Measurements from ENCODE around the gene NR3C2.

Gene NR3C2

DNA sequence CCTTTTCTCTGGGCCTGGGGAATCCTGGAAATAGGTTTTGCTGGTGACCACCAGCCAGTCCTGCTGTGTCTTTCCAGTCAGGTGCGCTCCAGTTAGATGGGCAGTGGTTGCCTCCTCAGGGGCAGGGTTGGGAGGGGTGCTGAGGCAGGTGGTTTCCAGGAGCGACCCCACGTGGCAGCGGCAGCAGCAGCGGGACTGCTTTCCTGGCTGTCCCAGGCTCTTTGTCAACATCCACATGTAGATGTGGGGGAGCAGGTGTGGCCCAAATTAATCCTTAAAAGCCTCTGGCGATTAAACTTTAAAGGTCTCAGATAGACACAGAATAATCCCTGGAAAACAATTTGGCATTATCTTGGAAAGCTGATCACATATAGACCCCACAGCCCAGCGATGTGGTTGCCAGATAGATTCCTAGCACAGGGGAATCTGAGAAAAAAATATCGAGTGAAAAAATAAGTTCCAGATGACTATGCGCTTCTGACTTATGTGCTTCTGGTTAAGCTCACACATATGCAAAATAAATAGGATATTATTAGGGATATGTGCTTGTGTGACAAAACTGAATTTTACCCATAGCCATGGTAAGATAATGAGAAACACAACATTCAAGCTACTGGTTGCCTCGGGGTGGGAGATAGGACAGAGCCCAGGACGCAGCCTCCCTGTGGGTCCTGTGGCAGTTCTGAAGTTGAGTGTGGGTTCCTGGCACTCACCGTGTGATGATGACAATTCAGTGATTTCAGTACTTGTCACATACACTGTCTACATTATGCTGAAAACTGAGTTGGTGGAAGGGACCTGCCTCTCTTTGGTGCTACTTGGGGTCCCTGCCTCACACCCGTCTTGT, 373.9 kb downstream of the NR3C2 start:
- DNase-seq: no peak

DNA sequence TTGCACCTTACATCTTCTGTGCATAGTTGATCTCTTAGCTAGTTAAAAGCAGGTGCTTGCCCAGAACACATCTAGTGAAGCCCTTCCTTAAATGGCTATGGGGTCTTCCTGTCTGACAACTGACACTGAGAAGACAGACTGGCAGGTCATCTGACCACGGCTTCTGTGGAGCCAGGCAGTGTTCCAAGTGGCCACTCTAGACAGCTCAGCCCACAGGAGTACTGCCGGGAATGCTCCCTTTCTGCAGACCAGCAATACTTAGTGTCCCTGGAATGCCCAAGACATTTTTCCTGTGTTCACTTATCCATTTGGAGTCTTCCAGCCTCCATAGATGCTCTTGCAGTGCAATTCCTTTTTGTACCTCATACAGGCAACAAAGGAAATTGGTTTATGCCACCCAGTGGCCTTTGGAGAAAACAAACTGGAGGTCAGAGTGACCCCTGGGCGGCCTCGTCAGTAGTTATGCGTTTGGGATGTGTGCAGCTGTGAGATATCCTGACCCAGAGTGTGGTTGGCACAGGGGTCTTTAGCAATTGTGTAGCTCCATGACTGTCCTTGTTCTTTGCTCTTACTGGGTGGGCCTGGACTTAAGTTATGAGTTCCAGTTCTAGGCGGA, 374.8 kb downstream of the NR3C2 start:
- DNase-seq: no peak

DNA sequence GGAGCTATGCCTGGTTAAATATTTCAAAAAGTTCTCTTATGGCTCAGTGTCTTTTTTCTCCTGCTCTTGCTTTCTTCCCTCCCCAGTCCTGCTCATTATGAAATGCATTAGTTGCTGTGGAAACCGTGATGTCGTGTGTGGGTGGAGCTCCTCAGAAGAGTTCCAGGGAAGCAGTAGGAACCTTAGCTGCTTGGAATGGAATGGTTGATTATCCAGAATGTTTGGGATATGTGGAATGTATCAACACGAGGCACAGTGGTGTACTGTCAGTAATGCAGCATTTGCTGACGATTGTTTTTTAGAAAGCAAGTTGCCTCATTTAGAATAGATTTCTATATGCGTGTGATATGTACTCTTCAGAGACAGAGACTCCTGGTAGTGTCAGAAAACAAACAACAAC, 377.1 kb downstream of the NR3C2 start:
- no peak for DNase-seq

DNA sequence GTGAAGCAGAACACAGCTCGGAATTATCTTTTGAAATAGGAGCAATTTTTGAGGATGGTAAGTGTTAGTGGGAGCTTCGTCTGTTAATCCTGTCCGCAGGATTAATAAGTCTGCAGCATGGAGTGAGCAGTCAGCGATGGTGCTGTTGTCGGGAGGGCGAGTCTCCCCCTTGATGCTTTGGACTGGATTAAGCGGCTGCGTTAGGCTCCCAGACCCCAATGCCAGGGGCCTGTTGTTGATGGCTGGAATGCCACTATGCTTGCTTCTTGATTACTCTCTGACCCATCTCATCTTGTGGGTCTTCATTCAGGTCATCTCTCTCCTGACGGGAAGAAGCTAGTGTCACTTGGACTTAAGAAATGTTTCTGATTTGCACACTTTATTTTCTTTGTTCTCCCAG, 377.8 kb downstream of the NR3C2 start:
- DNase-seq: no peak

DNA sequence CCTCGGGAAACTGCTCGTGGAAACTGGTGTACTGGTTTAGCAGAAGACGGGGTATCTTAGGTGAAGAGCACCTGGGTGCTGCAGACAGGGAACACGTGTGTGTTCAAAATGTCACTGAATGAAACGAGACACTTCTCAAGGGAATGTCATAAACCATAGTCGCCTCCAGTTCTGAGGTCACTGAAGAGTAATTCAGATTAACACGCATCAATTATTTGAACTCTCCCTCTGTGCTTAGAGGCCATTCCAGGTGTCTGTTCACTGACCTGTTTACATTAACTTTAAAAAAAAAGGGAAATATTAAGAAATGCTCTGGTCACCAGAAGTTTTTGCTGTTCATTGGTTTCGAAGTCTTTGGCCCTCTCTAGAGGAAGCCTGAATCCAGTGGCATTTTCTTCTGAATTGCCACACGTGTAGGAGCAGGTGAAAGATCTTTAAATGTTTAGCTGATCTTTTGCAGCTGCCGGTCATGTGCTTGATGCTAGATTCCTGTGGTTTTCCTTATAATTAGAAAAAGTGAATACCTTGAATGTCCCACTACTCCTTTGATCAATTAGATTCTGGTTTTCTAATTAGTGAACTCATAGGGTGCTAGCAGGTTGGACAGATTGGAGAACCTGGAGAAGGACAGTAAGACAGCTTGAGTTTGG, 379.8 kb downstream of the NR3C2 start:
- no peak for DNase-seq

DNA sequence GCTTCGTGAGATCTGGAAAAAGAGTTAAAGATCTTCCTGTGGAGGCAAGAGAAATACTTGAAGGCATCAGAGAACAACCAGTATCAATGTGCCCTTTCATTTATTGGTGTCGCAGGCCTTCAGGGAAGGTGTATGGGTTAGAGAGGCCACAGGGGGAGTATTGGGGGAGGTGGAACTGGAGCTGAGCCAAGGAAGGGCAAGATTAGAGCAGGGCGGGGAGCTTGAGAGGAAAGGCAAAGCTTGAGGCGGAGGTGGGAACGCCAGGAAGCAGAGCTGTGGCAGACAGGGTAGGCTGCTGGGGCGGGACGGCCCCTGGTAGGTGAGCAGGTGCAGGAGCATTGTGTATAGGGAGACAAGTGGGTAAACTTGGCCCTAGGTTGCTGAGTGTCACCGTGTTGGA, 380.4 kb downstream of the NR3C2 start:
- no peak for DNase-seq

DNA sequence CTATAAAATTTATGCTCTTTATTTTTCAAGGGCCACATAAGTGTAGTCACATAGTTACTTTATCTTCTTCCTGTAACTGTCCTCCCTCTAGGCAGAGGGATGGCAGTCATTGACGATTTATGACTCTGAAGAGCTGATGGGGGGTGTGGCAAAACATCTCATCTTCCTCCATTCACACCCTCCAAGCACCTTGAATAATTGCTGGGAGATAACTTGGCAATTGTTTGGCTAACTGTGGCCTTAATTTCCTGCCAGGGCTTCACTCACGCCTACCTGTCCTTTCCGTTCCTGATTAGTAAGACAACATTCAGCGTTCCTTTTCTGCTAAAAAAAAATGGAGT, 381.1 kb downstream of the NR3C2 start:
- no peak for DNase-seq

DNA sequence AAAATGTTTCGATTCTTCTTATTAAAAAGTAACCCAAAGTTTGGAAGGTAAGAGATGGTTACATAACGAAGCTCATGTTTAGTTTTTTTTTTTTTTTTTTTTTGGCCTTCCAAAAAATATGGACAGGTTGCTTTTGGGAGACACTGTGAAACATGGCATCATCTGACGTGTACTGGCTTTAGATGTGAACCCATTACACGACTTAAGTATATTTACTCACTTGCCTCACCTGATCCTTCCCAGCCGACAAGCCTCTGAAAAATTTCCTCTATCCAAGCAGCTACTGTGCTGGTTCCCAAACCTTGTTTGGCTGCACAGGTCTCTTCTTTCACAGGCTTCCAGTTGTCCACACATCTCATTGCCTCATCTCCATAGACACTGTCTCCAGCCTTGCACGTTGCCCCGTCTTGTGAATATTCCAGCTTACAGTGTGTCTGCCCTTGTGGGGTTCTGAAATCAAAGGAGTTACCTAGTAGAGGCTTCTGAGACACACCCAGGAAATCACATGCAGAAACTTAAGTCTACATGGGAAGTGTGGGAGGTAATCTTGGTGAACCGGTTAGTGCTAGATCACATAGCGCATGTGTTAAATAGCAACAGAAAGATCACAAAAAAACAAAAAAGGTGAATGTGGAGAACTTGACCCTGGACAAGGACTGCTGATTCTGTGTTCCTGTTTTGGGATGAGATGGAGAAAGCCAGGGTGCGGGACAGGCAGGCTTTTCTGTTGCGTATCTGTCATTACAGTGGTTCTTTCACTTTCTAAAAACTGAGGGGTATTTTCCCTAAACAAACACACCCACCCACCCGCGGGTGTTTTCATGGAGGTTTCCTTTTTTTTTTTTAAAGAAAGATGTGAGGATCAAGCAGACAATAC, 381.7 kb downstream of the NR3C2 start:
- DNase-seq: no peak

DNA sequence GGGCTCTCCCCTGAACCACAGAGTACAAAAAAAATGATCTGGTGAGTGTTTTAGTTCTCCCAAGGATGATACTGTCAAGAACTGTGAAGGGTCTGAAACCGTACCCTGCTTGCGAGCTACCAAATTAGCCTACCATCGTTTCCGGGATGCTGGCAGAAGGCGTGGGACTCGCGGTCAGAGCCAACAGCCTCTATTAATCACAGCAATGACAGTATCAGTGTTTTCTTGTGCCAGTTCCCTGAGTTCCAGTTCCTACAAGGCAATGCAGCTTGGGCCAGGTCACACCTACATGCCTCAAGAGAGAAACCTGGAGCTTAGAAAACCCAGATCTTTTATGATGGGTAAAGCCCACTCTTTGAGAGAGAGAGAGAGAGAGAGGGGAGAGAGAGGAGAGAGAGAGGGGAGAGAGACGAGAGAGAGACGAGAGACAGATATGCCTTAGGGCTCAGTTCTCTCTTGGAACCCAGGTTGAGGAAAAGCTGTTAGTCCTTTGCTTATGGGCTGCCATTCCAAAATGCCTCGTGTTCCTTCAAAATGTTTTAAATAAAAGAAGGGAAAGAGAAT, 382.5 kb downstream of the NR3C2 start:
- no peak for DNase-seq

DNA sequence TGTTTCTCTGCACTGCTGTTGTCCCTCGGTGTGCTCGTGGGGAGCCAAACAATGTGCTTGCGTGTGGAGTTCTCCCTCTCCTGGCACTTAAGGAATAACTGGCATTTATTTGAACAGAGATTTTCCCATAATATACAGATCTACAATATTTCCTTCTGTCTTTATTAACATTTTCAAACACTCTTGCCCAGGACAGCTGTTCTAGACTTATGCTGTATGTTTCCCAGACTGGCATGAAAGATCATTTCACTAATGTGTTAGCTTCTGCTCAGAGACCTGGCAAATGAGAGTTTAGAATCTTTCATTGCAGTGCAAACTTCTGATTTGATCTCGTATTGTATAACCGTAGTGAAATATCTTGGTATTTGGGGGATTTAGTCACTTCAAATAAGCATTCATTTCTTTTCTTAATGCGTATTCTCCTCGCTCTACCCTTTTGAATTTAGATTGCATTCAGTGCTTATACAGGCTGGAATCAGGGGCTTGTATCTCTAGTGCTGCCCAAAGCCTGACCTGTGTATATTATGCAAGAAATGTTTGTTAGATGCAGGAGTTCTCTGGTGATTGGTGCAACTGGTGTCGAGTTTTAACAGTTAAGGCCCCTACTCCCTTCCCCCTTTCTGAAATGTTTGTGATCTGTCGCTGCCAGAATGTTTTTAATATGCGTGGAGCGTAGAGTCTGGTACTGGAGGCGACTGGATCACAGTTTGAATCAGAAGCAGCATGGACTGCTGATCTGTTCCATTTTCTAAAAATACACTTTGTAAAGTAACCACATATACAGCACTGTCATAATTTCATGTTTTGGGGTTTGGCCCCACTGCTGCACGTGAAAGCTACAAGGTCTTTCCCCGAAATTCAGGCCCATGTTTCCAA, 384.0 kb downstream of the NR3C2 start:
- no peak for DNase-seq

DNA sequence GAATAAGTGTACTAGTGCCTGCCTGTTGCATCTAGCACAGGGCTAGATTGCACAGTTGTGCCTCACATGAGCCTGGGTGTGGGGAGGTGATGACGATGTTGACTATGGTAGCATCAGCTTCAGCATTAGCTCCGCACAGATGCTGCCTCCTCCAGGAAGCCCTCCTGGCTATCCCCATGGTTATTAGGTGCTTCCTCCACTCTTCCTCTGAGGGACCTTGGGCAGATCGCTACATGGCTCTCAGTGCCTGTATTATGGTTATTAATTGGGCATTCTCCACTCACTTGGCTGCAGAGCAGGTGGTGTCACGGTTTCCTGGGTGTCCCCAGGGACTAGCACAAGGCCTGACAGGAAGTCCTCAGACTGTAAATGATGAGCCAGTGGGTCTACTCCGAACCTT, 384.7 kb downstream of the NR3C2 start:
- no peak for DNase-seq

DNA sequence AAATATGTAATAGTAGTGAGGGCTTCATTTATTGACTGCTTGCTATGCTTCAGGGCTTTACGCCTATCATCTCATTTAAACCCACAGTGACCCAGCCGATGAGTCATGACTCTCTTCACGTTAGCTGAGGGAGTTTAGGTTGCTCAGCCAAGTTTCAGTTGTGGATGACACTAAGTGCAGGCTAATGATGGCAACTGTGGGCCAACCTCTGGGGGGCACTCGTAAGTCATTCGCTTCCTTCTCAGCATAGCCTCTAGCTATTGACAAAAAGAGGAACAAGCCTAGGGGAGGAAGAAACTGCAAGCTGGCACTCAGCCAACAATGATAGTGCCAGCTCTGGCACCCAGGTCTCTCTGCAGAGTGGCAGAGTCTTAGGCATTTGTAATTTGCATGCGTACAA, 385.3 kb downstream of the NR3C2 start:
- peak; percentile 96 for DNase-seq

DNA sequence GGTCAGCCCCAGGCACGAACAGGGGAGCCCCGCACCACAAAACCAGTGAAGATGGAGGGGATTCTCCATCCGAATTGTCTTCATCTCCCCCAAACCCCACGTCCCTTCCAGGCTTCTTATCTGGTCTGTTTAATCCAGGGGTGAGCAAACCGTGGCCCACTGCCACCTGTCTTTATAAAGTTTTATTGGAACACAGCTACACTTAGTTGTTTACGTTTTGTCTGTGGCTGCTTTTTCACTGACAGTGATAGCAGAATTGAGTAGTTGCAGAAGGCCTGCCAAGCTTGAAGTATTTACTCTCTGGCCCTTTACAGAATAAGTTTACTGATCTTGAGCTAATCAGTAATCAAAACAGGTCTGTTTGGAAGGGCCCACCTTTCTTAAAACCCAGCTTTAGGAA, 386.4 kb downstream of the NR3C2 start:
- DNase-seq: no peak

DNA sequence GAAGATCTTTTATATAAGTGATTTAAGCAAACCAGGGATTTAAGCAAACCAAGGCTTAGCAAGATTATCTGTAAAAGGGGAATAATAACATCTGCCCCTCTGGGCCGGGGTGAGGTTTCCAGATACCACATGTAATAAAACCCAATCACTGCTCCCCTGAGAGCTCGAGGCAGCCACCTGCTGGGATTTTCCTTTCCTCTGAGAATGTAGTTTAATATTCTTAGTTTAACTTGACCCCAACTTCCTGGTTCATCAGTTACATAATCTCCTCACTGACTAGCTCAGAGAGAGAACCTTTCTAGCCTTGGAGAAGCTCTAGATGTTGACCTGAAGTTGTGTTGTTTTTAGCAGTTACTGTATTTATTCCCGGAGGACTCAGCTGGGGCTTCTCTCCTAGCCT, 387.9 kb downstream of the NR3C2 start:
- DNase-seq: no peak

DNA sequence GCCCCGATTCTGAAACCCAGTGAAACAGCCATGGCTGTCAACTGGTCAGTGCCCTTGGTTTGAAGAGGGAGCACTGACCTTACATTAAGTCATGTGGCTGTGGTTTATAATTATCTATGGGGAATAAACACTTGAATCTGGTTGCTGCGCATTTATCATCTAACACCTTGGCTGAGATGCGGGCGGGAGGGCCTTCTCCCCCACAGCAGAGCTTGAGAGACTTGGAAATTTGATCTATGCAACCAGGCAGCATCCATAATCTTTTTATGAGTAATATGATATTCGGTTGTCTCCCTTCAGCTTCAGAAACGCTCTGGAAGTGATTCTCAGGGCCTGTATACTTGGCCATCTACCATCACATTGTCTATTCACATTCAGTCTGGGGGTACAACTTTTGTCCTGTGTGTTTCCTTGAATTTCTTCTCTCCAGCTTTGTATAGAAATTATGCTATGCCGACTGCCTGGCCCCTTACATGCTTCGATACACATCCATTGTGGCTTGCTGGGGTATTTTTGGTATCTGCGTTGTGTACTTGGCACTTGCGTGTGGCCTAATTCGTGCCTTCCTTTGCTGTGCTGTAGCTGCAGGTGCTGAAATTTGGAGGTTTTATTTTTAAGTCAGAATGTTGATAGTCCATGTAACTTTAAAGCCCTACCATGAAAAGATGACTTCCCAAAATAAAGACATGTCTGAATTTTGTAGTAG, 388.8 kb downstream of the NR3C2 start:
- no peak for DNase-seq

DNA sequence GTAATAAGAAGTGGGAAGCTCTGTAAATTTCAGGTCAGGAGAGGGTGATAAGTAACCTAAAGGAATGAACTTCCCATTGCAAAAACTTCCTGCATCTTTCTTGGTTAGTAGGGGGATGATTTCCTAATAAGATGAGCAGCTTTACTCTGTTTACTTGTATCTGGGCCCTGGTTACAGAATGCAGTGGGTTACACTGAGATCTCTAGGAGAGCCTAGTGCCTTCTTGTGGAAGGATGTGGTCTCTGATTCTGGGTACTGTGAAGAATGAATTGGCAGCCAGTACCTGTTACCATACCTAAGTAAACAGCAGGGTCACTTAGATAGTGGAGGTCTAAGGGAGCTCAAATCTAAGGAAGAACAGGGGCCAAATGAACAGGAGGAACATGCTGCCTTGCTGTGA, 389.8 kb downstream of the NR3C2 start:
- DNase-seq: no peak

DNA sequence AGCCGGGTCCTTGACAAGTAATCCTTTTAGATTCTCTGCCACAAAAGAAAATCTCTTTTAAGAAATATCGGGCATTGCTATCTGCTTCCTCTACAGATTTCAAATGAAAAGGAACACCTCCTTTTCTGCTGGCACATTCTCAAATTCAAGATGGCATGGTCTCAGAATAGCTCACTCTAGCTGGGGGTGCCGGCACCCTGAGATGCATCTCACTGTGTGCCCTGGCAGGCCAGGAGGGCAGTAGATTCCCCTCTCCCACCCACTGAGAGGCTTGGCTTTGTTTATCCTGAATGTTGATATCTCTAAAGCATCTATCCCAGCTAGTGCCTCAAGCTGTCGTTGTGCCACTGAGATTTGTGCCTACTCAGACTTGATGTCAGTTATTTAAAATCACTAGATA, 390.8 kb downstream of the NR3C2 start:
- no peak for DNase-seq

DNA sequence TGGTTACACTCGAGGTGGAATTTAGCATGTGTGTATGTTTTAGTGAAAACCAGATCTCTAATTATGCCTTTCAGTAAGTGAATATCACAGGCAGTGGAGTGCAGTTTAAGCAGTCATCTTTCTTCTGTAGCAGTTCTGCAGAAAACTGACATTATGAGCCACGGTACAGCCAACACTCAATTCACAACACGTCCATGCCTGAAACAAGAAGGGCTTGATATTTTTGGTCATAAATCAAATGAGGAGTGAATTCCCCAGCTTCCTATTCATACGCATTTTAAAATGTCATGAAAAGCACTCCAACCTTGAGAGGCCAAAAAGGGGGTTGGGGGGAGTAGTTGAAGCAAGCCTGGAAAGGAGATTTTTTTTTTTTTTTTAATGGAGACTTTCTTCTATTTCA, 393.6 kb downstream of the NR3C2 start:
- DNase-seq: no peak

DNA sequence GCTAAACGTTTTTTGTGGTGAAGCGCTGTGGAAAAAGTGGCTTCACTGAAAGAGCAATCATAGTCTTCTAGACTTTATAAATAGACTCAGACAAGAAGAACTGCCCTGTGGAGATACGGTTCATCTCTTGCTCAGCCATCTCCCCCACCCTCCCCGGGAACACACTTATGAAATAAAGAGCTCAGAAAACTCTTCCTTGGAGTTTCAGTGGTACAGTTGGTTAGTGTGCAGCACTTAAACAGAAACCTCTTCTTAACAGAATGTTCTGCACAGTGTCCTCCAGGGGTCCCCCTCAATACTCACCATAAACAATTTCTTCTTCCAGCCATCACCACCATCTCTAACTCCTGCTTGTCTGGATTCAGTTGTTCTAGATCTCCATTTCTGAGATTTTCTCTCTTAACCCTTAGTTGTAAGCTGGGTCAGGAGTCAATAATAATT, 397.3 kb downstream of the NR3C2 start:
- peak; percentile 26 for DNase-seq

DNA sequence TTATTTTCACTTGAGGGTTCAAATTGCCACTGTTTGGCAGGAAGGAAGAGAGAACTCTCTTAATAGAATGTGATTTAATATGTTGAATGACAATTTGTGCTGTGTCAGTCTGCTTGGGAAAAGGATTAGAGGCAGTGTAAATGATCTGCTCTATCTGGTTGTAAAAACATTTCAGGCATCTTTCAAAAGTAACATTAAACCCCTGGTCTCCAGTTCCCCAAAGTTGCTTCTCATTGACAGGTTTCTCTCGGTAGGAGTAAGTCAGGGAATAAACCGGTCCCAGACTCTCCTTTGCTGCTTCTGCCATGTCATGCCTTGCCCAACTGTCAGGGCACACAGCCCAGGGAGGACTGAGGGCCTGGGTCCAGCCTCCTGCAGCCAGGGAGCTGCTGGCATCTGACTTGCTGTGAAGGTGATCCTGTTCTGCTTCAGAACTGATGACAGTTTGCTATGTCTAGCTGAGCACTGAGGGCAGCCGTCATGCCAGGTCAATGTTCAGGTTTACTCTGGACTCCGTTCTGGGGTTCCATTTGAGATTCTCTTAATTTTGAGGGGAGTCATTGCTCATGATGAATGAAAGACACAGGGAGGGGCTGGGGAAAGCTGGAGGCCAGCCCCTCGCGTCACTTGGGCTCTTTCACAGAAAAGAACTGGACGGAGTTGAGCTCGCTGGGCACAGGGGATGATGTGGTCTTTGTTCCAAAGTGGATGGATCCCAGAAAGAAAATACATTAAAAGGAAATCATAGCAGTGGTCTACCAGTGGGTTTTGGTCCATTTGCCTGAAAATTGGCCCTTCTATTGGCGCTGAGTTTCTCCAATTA, 397.9 kb downstream of the NR3C2 start:
- no peak for DNase-seq
